GM12878 (cell line): ENCODE data around the gene PALLD.

ENCODE experiments used
- CHD4 ChIP-seq: fragments of 200-600 bp; sonication (generic); IDR thresholded peaks from 2 replicates; pipeline ENCODE4 v1.6.1; 2016; ENCODE audit warnings: mild to moderate bottlenecking
- CREB1 ChIP-seq: IDR thresholded peaks from 2 replicates; pipeline ENCODE4 v1.6.1; 2012; ENCODE audit warnings: low read depth, mild to moderate bottlenecking, inconsistent platforms
- CTCF ChIP-seq, 3 experiments: IDR thresholded peaks in 2 of 3; conservative IDR thresholded peaks in 1 of 3; 2 replicates each; pipeline ENCODE4 v1.5.1; 2011; ENCODE audit warnings: low read depth in 3 of 3, low read length in 3 of 3, mild to moderate bottlenecking in 3 of 3, control low read depth in 2 of 3, moderate library complexity in 2 of 3, inconsistent platforms in 1 of 3, mixed read lengths in 1 of 3; ENCODE audit not compliant: control insufficient read depth in 2 of 3, insufficient read depth in 1 of 3; ENCODE audit errors: extremely low read depth in 1 of 3
- EZH2 ChIP-seq: IDR thresholded peaks from 2 replicates; pipeline ENCODE4 v1.6.1; 2012; ENCODE audit warnings: low read depth, mild to moderate bottlenecking, control low read depth, inconsistent platforms, low read length, borderline replicate concordance; ENCODE audit not compliant: control insufficient read depth
- MEF2B ChIP-seq: fragments of 450-650 bp; IDR thresholded peaks from 2 replicates; pipeline ENCODE4 v1.6.1; 2018; ENCODE audit warnings: mild to moderate bottlenecking, moderate library complexity; ENCODE audit not compliant: partially characterized antibody, poor library complexity, severe bottlenecking
- MYC ChIP-seq: IDR thresholded peaks from 2 replicates; pipeline ENCODE4 v1.6.1; 2011; ENCODE audit warnings: mild to moderate bottlenecking, low read length, moderate library complexity, inconsistent platforms; ENCODE audit not compliant: insufficient read depth, insufficient replicate concordance, insufficient read length, severe bottlenecking
- POLR2A ChIP-seq: IDR thresholded peaks from 2 replicates; pipeline ENCODE4 v1.6.1; 2011; ENCODE audit warnings: low read depth, mild to moderate bottlenecking, low read length
- RAD51 ChIP-seq: fragments of 450-650 bp; IDR thresholded peaks from 2 replicates; pipeline ENCODE4 v1.6.1; 2016; ENCODE audit warnings: moderate library complexity, mild to moderate bottlenecking, inconsistent platforms
- RB1 ChIP-seq: fragments of 450-650 bp; formaldehyde crosslinking; IDR thresholded peaks from 2 replicates; pipeline ENCODE4 v1.6.1; 2017; ENCODE audit warnings: mild to moderate bottlenecking, borderline replicate concordance
- REST ChIP-seq: IDR thresholded peaks from 2 replicates; pipeline ENCODE4 v1.6.1; 2012; ENCODE audit warnings: mild to moderate bottlenecking, low read depth, low read length
- TAF1 ChIP-seq: IDR thresholded peaks from 2 replicates; pipeline ENCODE4 v1.6.1; 2011; ENCODE audit warnings: mild to moderate bottlenecking, low read depth, low read length, borderline replicate concordance
- YY1 ChIP-seq: IDR thresholded peaks from 2 replicates; pipeline ENCODE4 v1.6.1; 2011; ENCODE audit warnings: low read depth, mild to moderate bottlenecking, low read length
- ZNF384 ChIP-seq: IDR thresholded peaks from 2 replicates; pipeline ENCODE4 v1.6.1; 2012; ENCODE audit warnings: low read depth, mild to moderate bottlenecking, low read length, improper control_type of control experiment, borderline replicate concordance

GRCh38 chr4:168540503-168541265 lies 43.8 kb downstream of the PALLD start:
- no peak for TF ChIP-seq MEF2B
- TF ChIP-seq CHD4, result no peak
- no peak for TF ChIP-seq TAF1
- no peak for TF ChIP-seq REST
- TF ChIP-seq EZH2, result no peak
- no peak for TF ChIP-seq POLR2A
- no peak for TF ChIP-seq RB1
- TF ChIP-seq YY1, result no peak
- TF ChIP-seq RAD51, result no peak
- no peak for TF ChIP-seq CREB1
- TF ChIP-seq CTCF (IDR thresholded peaks at IDR 0.05 in 2 of 3, conservative IDR thresholded peaks at IDR 0.05 in 1 of 3; ENCODE audit: control insufficient read depth in 2 of 3, extremely low read depth in 1 of 3, insufficient read depth in 1 of 3, low read depth in 3 of 3, low read length in 3 of 3), result no peak
- TF ChIP-seq ZNF384, result no peak
- TF ChIP-seq MYC, result no peak
